NK-92 treated with Interleukin-12 subunit alpha and Interleukin-12 subunit beta, amount 100 ng/mL, for 24 hours (cell line): Measurements from ENCODE around the gene SYCE3.

Experiments
- DNase-seq: peaks from one replicate; lab custom pipeline; 2025; lab: John Stamatoyannopoulos, UW

Gene SYCE3

DNA sequence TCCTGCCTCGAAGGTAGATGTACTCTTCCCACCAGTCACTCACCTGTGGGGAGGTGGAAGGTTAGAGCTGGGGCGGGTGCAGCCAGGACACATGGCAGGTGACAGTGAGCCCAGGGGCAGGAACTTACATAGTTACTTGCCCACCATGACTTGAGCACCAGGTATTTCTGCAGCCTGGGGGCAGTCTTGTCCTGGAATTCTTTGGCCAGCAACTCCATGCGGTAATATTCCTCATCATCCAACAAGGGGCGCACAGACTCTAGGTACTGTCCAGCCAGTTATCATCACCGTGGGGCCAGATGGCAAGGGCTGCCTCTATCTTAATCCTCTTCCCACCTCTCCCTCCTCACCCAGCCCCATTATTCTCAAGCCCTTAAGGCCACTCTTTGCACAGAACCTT, 13.4 kb upstream of the SYCE3 start:
- no peak for DNase-seq

DNA sequence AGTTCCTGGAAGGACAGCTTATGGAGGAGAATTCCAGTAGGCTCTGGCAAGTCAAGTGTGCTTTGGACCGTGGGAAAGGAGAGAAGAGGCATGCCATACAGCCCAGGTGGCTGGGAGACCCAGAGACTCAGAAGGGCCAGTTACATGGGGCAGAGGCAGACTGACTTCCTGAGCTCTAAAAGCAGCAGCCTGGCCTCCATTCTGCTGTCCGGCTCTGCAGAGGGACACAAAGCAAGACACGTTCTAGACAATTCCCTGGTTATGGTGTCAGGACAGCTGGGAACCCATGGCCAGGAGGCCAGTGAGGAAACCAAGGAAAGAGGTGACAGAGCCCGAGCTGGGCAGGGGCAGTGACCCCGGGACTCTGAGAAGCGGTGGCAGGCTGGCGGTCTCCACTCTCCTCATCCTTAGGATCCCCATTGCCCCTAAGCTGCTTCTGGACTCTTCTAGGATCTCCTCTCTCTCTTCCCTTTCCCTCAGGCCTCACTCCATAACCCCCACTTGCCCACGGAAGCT, 12.8 kb upstream of the SYCE3 start:
- no peak for DNase-seq

DNA sequence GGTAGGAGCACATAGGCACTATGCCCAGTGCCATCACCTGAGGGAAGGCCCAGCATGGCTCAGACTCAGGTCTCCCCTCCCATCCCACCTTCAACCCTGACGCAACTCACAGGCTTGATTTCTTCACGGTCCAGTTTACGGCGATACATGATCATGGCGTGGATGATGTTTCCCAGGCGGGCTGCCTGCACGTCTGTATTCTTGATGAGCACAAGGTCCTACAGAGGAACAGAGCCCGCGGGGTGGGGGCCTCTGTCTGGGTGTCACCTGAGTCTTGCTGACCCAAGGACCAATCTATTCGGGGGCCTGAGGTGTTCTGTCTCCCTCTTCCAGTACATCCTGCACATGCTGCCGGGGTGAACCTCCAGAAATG, 11.7 kb upstream of the SYCE3 start:
- DNase-seq, result no peak

DNA sequence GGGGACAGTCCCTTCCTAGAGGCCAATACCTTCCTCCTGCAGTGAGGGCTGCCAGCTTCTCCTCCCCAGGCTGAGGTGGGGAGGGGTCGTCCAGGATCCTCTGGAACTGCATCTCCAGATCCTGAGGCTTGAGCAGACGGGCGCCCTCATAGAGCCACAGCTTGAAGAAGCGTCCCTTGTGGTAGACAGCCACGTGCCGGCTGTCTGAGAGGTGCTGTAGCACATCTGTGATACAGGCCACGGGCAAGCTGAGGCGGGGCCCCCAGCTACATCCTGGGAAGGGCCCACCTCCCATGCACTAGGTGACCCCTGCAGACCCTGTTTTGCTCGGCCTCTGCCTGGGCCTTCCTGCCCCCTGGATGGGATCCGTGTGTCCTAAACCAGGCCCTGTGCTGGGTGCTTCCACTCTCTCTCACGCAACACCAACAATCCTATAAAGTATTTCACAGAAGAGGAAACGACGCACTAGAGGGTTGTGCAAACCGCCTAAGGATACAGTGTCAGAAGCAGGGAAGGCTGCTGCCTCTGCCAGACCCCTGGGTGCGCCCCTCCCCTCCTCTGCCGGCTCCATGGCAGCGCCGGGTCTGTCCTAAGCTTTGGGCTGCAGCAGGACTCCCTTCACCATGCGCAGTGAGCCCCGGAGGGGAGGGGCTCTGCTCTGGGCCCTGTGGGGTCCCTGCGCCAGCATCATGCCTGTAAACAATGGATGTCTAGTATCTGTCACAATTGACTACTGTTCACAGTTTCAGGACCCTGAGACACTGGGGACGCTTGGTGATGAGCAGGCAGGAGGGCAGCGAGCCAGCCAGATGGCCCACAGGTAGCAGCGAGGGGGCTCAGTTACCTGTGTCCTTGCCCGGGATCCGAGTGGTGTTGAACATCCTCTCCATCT, 11.0 kb upstream of the SYCE3 start:
- DNase-seq, result no peak

DNA sequence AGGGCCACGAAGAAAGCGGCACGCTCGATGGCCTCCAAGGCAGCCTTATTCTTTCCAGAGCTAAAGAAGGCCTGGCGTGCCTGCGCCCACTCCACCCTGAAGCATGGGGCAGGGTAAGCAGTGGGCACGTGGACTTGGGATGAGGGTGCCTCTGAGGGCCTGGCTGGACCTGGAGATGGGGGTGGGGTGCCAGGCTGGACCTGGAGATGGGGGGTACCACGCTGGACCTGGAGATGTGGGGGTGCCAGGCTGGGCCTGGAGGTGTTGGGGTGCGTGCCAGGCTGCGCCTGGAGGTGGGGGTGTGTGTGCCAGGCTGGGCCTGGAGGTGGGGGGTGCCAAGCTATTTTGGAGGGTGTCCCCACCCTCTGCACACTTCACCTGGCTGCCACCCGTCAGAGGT, 10.2 kb upstream of the SYCE3 start:
- no peak for DNase-seq

DNA sequence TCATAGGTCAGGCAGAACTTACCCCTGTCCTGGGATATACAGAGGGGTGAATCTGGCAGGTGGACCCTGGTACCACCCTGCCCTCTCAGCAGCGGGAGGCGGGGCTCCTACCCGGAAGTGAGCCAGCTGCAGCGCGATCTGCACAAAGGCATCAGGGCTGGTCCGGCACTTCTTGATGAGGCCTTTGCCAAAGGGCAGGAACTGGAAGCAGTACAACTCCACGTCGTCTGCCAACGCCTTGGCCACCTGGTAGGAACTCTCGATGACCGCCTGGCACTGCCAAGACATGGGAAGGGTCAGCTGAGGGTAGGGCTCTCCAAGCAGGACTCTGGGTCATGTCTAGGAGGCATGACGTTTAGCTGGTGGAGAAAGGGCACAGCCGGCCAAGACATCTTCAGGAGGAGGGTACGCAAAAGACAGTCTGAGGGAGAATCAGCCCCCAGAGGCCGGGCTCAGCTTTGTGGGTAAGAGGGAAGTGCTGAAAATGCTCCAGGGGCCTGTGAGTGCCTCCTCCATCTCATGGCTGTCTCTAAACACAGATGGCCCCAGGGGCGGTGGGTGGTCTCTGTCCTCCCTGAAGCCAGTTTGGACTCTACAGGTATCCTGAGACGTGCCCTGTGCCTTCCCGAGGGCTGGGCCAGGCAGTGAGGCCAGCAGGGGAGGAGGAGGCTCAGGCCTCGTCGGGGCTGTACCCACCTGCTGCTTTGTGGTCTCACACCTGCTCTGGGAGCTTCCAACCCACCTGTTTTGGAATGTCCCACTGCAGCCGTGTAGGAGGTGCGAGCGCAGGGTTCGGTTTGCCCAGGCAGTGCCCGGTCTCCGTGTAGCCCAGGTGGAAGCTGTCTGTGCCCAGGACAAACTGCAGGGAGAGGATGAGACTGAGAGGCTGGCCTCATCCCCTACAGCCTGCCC, 8.8 kb upstream of the SYCE3 start:
- no peak for DNase-seq

DNA sequence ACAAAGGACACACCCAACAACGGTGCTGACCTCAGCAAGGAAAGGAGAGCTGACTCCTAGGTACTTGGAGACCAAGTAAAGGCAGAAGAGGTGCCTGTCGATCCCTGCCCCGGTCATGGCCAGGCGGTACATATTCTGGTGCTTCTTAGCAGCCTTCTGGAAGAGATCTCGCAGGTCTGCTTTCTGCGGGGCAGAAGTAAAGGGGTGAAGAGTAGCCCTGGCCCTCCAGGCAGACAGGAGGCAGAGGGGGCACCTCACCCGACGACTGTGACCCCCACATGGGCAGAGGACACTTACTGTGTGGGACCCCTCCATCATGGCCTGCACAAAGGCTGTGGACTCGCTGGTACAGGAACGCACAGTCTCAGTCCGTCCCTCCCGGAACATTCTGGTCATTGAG, 8.1 kb upstream of the SYCE3 start:
- no peak for DNase-seq

DNA sequence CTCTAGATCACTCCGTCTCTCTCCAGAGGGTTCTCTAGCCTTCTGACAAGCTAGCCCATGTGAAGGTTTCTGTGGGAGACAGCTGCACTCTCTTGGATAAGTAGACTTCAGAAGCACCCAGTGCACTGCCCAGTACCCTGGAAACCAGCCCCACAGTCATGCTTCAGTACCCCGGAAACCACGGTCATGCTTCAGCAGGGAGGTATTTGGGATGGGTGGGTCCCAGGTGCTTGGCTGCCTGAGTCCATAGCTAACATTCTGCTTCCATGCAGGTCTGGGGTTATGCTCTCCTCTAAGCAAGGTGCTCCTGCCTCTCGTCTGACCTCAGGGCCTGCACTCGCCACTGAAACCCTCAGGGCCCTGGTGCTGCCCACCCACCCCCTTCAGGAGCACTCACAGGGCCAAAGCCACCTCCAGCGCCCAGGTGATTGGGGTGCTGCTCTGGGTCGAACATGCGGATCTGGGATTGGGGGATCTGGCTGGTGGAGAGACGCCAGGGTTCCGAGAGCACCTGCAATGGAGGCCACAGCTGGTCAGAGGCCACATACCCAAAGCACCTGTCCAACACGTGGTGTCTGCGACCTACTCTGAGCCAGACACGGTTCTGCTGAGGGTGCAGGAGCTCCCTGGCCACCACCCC, 7.3 kb upstream of the SYCE3 start:
- no peak for DNase-seq

DNA sequence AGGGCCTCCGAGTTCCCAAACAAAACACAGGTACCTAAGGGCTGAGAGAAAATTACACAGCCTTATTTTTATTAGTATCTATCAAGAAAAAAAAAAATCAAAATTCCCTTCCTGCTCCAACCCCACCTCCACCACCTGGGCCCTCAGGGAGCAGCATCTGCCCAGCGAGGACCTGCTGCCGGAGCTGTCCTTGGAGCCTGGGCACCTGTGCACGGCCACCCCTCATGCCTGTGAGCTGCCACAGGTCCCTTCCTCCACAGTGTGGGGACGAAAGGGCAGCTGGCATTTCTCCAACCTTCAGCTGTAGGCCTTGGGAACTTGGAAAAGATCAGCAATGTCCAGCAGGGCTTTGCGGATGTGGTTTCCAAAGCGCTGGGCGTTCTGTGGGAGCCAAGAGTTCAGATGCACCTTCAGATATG, 6.3 kb upstream of the SYCE3 start:
- no peak for DNase-seq

DNA sequence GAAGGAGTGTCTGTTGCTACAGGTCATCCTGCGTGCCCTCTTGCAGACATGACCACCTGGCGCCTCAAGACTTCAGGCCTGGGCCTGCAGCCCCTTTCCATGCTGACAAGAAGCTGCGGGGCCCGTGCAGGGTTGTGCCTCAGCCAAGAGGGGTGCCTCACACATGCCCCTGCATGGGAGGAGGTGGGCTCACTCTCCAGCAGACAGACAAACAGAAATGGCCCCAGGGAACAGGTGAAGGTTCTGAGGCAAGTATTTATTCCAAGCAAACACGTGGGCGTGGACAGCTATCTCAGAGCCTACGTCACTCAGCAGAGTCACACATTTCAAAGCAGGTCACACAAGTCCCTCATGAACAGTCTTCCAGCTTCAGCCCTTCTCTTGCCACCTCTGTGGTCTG, 5.9 kb upstream of the SYCE3 start:
- no peak for DNase-seq

DNA sequence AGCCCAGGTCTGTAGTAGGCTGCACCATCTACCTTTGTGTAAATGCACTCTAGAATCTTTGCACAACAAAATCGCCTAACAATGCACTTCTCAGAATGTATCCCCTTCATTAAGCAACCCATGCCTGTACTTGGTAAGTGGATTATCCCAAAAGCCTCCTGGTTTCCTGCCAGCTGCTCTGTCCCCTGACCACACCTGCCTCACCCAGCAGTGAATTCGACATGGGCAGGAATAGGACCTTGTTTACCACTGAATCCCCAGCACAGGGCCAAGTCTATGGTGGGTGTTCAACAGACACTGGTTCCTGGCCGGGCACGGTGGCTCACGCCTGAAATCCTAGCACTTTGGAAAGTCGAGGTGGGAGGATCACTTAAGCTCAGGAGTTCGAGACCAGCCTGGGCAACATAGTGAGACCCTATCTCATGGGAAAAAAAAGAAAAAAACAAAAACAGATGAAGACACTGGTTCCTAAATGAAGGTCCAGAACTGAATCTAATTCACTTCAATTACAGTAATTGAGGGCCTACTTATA, 5.1 kb upstream of the SYCE3 start:
- DNase-seq, result no peak

DNA sequence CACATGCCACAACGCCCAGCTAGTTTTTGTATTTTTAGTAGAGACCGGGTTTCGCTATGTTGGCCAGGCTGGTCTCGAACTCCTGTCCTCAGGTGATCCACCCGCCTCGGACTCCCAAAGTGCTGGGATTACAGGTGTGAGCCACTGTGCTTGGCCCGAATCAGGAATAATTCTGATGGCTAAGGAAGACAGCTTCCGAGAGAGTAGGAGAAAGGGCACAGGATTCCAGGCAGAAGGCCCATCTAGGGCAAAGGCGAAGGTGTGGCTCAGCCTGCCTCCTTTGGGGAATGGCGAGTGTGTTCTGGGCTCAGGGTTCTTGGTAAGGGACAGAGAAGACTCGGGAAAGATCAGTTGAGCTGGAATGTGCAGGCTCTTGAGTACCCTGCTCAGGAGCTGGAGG, 1.6 kb upstream of the SYCE3 start:
- no peak for DNase-seq

DNA sequence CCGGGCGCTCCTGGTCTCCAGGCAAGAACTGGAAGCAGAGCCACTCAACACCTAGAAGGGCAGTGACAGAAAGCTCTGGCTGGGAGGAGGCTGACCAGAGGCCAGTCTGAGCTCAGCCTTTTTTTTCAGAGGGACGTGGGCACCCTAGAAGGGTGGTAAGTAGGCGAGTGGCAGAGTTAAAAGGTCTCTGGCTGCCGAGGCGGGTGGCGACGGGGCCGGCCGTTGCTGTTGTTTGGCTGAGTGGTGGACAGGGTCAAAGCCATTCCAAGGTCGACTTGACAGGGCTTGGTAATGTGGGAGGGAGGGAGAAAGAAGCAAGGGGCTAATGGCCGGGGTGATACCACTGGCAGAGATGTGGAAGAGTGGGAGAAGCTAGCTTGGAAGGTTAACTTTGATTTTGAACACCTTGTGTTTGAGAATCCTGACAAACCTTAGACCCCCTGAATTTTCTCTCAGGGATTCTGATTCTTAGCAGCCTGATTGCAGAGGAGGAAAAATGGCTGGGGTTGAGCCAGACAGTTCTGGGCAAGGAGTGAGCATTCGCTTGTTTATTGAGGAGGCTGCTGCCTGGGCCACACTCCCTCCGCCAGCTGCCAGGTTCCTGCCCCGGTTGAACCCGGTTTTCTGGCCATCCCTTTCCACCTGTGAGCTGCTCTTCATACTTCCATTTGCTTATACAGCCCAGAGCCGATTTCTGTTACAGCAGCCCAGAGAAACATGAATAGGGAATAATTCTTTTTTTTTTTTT, 868 bp upstream of the SYCE3 start:
- no peak for DNase-seq

DNA sequence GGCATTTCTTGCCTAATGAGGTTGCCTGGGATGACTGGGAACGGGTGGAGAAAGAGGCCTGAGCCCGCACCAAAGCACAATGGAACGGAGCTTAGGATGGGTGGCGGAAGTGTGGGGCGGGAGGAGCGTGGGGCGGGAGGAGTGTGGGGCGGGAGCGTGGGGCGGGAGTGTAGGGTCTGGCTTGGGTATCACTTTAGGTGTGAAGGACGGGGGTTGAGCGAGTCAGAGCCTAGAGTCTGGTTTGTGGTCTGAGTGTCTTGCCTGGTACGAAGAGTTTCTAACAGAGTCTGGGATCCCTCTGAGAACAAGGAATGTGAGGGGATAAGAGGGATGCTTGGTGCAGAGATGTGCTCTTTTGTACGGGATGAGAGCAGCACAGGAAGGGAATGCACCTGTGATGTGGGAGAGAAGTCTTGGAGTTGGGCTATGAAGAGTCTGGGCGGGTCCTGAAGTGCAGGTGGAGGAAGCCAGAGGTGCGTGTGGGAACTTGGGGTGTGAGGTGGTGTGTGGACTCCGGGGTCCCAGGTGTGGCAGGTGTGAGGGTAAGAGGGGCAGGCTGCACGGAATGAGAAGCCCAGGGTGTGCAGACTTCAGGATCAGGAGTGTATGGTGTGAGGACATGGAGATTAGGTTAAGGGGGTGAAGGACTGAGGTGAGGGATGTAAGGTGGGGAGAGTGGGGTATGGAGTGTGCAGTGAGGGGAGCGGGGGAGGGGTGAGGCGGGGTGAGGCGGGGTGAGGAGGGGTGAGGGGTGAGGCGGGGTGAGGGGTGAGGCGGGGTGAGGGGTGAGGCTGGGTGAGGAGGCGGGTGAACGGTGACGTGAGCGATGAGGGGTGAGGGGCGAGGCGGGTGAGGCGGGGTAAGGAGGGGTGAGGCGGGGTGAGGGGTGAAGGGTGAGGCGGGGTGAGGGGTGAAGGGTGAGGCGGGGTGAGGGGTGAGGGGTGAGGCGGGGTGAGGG, 1.0 kb downstream of the SYCE3 start:
- no peak for DNase-seq

DNA sequence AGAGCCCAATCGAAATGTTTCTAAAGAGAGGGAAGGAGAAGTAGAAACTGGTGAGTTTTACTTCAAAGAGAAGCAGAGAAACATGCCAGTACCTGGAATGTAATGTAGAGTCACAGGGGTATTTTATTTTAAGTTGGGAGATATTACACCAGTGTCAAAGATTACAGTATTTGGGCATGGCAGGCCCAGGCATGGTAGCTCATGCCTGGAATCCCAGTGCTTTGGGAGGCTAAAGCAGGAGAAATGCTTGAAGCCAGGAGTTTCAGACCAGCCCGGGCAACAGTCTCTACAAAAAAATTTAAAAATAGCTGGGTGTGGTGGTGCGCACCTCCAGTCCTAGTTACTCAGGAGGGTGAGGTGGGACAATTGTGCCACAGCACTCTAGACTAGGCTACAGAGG, 2.7 kb downstream of the SYCE3 start:
- no peak for DNase-seq

DNA sequence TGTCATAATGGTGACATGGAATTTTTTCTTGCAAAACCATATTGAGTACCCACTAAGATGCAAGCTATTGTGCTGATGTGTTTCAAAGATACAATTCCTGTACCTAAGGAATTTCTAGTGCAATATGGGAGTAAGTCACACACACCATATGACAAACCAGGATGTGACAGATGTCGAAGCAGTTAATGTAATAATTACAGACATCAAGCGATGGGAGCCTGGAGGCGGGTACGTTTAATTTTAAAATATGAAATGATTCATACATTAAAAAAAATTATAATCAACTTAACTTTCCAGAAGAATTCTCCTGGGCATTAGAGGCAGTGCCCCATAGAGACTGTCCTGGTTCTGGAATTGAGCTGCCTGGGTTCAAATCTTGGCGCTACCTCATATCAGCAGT, 6.0 kb downstream of the SYCE3 start:
- DNase-seq, result no peak

DNA sequence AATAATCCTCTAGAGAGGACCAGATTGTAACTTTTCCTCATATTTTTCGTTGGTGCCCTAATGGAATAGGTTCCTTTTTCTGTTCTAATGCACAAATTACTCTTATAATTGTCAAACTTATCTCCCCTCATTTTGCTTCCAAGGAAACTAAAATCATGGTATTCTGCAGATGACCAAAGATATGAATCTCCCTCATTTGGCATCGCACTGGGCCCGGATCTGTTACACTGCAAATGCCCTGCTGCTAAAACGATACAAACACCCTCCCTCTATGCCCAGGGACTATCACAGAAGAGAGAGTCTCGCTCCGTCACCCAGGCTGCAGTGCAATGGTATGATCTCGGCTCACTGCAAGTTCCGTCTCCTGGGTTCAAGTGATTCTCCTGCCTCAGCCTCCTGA, 9.4 kb downstream of the SYCE3 start:
- no peak for DNase-seq

DNA sequence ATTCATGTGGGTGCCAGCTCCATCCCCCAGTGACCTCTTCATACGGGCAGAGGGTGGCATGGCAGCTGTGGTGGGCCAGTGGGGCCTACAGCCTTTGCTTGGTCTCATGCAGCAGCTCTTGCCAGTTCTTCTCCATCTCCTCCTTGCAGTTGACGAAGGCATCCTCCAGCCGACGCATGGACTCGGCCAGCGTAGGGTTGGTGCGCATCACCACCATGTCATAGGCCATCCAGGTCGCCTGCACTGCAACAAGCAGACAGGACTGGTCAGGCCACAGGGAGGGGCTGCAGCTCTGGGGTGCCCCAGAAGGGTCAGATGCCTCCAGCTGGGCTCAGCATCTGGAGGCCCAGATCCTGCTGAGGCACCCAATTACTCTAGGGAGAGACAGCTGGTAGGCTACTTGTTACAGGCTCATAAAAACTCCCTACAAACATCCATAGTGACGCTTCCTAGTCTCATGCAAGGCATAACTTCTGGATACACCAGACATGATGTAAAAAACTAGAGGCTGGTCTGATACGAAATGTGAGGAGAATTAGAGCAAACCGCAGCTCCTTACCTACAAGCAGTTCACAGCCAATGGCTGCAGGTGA, 11.5 kb downstream of the SYCE3 start:
- DNase-seq, result no peak

DNA sequence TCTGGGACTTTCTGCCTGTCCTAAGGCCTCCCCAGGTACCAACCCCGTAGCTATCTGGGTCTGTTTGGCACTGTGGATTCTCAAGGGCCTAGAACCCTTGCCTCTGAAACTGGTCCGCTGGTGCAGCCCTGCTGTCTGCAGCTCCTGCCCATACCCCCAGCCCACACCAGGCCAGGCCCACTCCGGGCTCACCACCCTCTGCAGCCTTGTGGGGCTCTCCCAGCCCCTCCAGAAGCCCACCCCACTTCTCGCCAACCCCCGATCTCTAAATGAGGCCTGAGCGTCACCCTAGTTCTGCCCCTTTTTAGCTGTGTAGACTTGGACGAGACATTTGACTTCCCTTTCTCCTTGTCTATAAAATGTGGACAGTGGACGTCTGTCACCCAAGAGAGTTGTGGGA, 12.3 kb downstream of the SYCE3 start:
- no peak for DNase-seq
